Measurements from ENCODE around the gene NUDT13. TPM values are rescaled to one million over a fixed set of nuclear protein-coding genes. Genes with fewer than 3 reads are reported as not detected.

Gene NUDT13
- total RNA-seq (2021; fragmentation: NEBNext Ultra II Directional; extraction: Animal tissue kit (Norgen Biotek cat#: 25700)) (1.5 and 1.9 TPM in 2 replicates), polyA plus RNA-seq (2011; rRNA removed) (0.83 and 1.9 TPM in 2 replicates), polyA minus RNA-seq (2011; rRNA and poly(A)+ RNA removed) (1.2 and 2.4 TPM in 2 replicates)
- 2.8 TPM for polyA plus RNA-seq (2011; cell fraction: cytosol; rRNA removed)
- polyA plus RNA-seq (2011; cell fraction: nucleus; rRNA removed) = 1.9 TPM
- polyA plus RNA-seq (2012, experiment 1 of 2) = 2.6 to 3.9 TPM (median 3.4 TPM) in 4 replicates
- polyA plus RNA-seq (2012, experiment 2 of 2) = 0.35 TPM
- 1.8 TPM for polyA plus RNA-seq (2013, experiment 1 of 2)
- 2.1 TPM for polyA plus RNA-seq (2013, experiment 2 of 2)
- polyA minus RNA-seq (2011; cell fraction: cytosol; rRNA and poly(A)+ RNA removed) = 0.95 TPM
- polyA minus RNA-seq (2011; cell fraction: nucleus; rRNA and poly(A)+ RNA removed) = 1.6 TPM
- long read RNA-seq, experiment 1, partial matches to known transcripts = 1 of 2 reads
- long read RNA-seq, experiment 1, other reads (novel, unspliced or antisense) = 1 of 2 reads
- long read RNA-seq, experiment 2, partial matches to known transcripts = 1 of 3 reads
- long read RNA-seq, experiment 2, other reads (novel, unspliced or antisense) = 0 of 3 reads

GRCh38 chr10:73110345-73110849, at the start of gene NUDT13:
Gene NUDT13 (plus strand): TSS chr10:73110455. CDS start chr10:73114366, 3,911 bp downstream.
- H3K4me2 ChIP-seq (ENCODE audit: insufficient read depth in 1 of 2, low read depth in 2 of 2, low read length in 2 of 2) = peak within 1 kb of the TSS; percentile 81 to 86
- 0 out of 4 replicates have a peak, but pooled peaks cover 0 to 4% of the 10 kb centered on the region in 2 experiments for H3K9me3 ChIP-seq (ENCODE audit: insufficient read depth in 2 of 2, low read depth in 1 of 2, low read length in 1 of 2)
- H3K79me1 ChIP-seq (ENCODE audit: low read depth, low read length) = no peaks in the 10 kb centered on the region
- DNase-seq (ENCODE audit: low read depth in 1 of 2, low spot score in 2 of 2) (peak; percentile 56 to 58), FAIRE-seq (peak; percentile 85)
- no peak within 1 kb of the TSS for H2BK15ac ChIP-seq (ENCODE audit: low read length)
- peaks cover 0 to 2% (median 0%) of the 10 kb centered on the region in 4 experiments; a peak in 1 of 7 replicates for H3K4me1 ChIP-seq (replicated peaks in 1 of 4; ENCODE audit: control insufficient read depth in 3 of 4, insufficient read depth in 4 of 4, low read length in 3 of 4)
- WGBS, 2 experiments (ENCODE audit: extremely low coverage in 1 of 2, insufficient coverage in 1 of 2, insufficient read length in 1 of 2, insufficient replicate concordance in 2 of 2, low coverage in 1 of 2, low lambda C conversion rate in 2 of 2, missing lambda C conversion rate in 1 of 2) = 11% methylated on average over 5 of the region's 5 CpGs; no CpG with 5 or more reads in 1 of the 2 experiments
- H3K4me3 ChIP-seq (ENCODE audit: extremely low read depth in 1 of 4, insufficient read depth in 2 of 4, low read depth in 3 of 4, low read length in 4 of 4) = peak within 1 kb of the TSS; percentile 67 to 78 (median 74)
- H3K14ac ChIP-seq (ENCODE audit: insufficient read length) = no peak within 1 kb of the TSS
- H3K27ac ChIP-seq (ENCODE audit: low read depth, low read length) = peak within 1 kb of the TSS; percentile 61; the same call in 1 of the 2 replicates
- no peaks in the 10 kb centered on the region for H3K36me3 ChIP-seq (ENCODE audit: control insufficient read depth in 2 of 4, insufficient read depth in 4 of 4, low read length in 3 of 4)
- H3K79me2 ChIP-seq (ENCODE audit: control insufficient read depth in 1 of 2, insufficient read depth in 2 of 2, low read length in 2 of 2) = no peaks in the 10 kb centered on the region
- no peak within 1 kb of the TSS for H2AK5ac ChIP-seq (ENCODE audit: low read depth, low read length)
- H4K8ac ChIP-seq (ENCODE audit: extremely low read depth, insufficient read depth, low read length) = no peak within 1 kb of the TSS
- peak within 1 kb of the TSS; percentile 54; the same call in 1 of the 2 replicates for H3K18ac ChIP-seq (ENCODE audit: extremely low read depth, low read length)
- no peak within 1 kb of the TSS for H3K4ac ChIP-seq (replicated peaks; ENCODE audit: insufficient read length, low read depth, low read length)
- peak within 1 kb of the TSS; percentile 79 for H4K5ac ChIP-seq (ENCODE audit: insufficient read length, low read depth, low read length)
- CTCF ChIA-PET (ENCODE audit: partially characterized antibody) = interaction anchor here (0.6 to 4.4 kb wide), 7 partner anchors 13 to 665 kb away, joined by 3 to 41 read pairs (median 4); partner anchors contain the start of gene P4HA1
- H2AFZ ChIP-seq (ENCODE audit: low read length) = peak within 1 kb of the TSS; percentile 96
- POLR2A ChIA-PET (ENCODE audit: partially characterized antibody) = interaction anchor here (0.6 to 8.5 kb wide), 13 partner anchors 9 to 1197 kb away, joined by 3 to 82 read pairs (median 3); partner anchors contain the start of genes DNAJC9, ECD, FAM149B1 and P4HA1
- no peak within 1 kb of the TSS for H2BK20ac ChIP-seq (ENCODE audit: low read length)
- H3K23me2 ChIP-seq (ENCODE audit: low read depth, low read length) = peaks cover 2% of the 10 kb centered on the region; the same call in 1 of the 2 replicates
- no peak within 1 kb of the TSS for H3K23ac ChIP-seq (ENCODE audit: insufficient read length)
- H2BK5ac ChIP-seq (ENCODE audit: low read depth, low read length) = no peak within 1 kb of the TSS; the same call in 1 of the 2 replicates
- no peaks in the 10 kb centered on the region for H4K20me1 ChIP-seq (replicated peaks in 1 of 2; ENCODE audit: control insufficient read depth in 1 of 2, insufficient read depth in 2 of 2, low read length in 2 of 2)
- H4K91ac ChIP-seq (replicated peaks; ENCODE audit: insufficient read length, low read length) = peak within 1 kb of the TSS; percentile 76
- peak within 1 kb of the TSS; percentile 62 for H3K56ac ChIP-seq (replicated peaks; ENCODE audit: insufficient read length, low read depth, low read length)
- no peak within 1 kb of the TSS for H2BK12ac ChIP-seq (ENCODE audit: low read depth, low read length)
- H3K9ac ChIP-seq (replicated peaks in 1 of 4; ENCODE audit: extremely low read depth in 1 of 4, low read depth in 3 of 4, low read length in 3 of 4) = peak within 1 kb of the TSS; percentile 42 to 68 (median 61)
- H3K27me3 ChIP-seq (replicated peaks in 1 of 4; ENCODE audit: control insufficient read depth in 3 of 4, extremely low read depth in 1 of 4, insufficient read depth in 3 of 4, low read length in 3 of 4) = no peaks in the 10 kb centered on the region
- no peak within 1 kb of the TSS for H2BK120ac ChIP-seq (replicated peaks; ENCODE audit: low read depth, low read length)
- TF ChIP-seq MAX (IDR thresholded peaks at IDR 0.05) = no peak
- 0 out of 2 replicates have a peak, but pooled peaks have one; percentile 59 for TF ChIP-seq TCF12 (IDR thresholded peaks at IDR 0.05; ENCODE audit: low read depth, low read length)
- TF ChIP-seq SIX5 (IDR thresholded peaks at IDR 0.05; ENCODE audit: low read depth, low read length) = peak; percentile 99
- no peak for TF ChIP-seq SP2 (IDR thresholded peaks at IDR 0.05; ENCODE audit: low read length)
- no peak for TF ChIP-seq RNF2 (IDR thresholded peaks at IDR 0.05; ENCODE audit: borderline replicate concordance, low read depth, low read length, missing control alignments, poor library complexity, severe bottlenecking)
- peak; percentile 31 for TF ChIP-seq ASH2L (IDR thresholded peaks at IDR 0.05; ENCODE audit: low read length)
- TF ChIP-seq SIN3A (conservative IDR thresholded peaks at IDR 0.05 in 1 of 2, IDR thresholded peaks at IDR 0.05 in 1 of 2; ENCODE audit: low read depth in 1 of 2, low read length in 2 of 2) = 0 out of 4 replicates have a peak, but pooled peaks have one; percentile 41 to 59
- peak; percentile 65 for TF ChIP-seq POLR2AphosphoS5 (IDR thresholded peaks at IDR 0.05; ENCODE audit: low read depth, low read length)
- TF ChIP-seq TAF1 (IDR thresholded peaks at IDR 0.05; ENCODE audit: low read depth, low read length) = peak; percentile 68
- TF ChIP-seq TBP (IDR thresholded peaks at IDR 0.05; ENCODE audit: low read depth, low read length) = peak; percentile 63
